Umbilical cord (tissue), 2 donors: ENCODE measurements around the gene ACVRL1. TPM values are rescaled to one million over a fixed set of nuclear protein-coding genes. Genes with fewer than 3 reads are reported as not detected.

Experiments
- DNase-seq: peaks from one replicate; pipeline ENCODE4 v3.0.0-alpha.2; 2015; ENCODE audit warnings: low spot score
- total RNA-seq: library from RNA; depleted of rRNA; stranded (reverse); fragments of >200 nt; gene quantifications from one replicate; pipeline ENCODE4 v1.2.3, GENCODE V29; 2014; ENCODE audit warnings: low replicate concordance; ENCODE audit not compliant: insufficient read depth

The ACVRL1 gene
- total RNA-seq, 1 donor from 2014 or later = 37.6 TPM

DNA sequence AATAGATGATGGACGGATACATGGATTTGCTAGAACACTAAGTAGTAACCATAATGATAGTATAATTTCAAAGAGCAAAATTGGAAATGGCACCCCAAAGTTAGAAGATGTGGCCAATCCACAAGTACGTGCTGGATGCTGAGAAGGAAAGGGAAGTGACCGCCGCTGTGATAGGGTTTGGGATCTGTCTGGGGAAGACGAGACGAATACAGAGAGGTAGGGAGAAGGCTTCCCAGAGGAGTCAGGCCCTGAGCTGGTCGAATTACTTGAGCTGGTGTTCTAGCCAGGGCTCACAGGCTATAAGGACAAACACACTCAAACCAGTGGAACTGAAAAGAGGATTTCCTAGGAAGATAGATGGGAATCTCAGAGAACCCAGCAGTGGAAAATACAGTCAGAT, 34.8 kb downstream of the ACVRL1 start:
- DNase-seq = no peak

DNA sequence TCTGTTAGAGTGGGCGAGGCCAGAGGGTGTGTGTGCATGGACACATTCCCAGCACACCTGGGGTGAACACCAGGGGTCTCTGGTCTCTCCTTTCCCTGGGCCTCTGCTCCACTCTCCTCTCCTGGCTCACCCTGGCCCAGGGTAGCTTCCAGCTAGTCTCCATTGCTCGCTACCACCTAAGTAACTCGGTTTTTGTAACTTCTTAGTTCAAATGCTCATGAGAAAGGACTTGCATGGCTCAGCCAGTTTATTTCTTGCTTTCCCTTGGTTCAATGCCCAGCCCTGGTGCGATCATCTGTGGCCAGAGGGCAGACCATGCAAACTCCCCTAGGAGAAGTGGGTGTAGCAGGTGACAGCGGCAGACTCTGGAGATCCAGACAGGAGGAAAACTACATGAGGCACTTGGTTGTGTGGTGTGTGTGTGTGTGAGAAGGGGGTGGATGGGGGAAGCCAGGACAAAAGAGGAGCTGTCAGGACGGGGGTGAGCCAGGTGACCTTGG, 35.2 kb downstream of the ACVRL1 start:
- no peak for DNase-seq

- no peak for DNase-seq
Observed at GRCh38 chr12:51943346-51943745, 36.0 kb downstream of the ACVRL1 start.

DNA sequence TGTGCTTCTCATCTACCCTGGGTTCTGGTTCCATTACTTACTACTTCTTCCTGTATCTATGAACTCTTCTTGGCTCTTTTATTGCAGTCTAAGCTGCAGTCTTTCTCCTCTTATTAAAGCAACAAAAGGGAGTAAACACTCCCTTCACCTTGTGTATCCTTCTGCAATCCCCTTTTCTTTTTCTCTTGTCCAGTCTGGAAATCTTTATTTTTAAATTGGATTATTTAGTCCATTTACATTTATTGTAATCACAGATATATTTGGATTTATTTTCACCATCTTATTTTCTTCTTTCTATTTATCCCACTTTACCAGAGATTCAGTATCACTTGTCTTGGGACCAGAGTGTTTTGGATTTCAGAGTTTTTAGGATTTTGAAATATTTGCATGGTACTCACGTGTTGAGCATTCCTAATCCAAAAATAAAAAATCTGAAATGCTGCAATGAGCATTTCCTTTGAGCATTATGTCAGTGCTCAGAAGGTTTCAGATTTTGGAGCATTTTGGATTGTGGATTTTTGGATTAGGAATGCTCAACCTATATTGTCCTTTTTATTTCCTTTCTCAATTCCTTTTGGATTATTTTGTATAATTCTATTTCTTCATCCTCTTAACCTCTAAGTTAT, 37.4 kb downstream of the ACVRL1 start:
- DNase-seq = no peak

- DNase-seq = no peak
Observed at GRCh38 chr12:51947246-51947996, 40.1 kb downstream of the ACVRL1 start.

DNA sequence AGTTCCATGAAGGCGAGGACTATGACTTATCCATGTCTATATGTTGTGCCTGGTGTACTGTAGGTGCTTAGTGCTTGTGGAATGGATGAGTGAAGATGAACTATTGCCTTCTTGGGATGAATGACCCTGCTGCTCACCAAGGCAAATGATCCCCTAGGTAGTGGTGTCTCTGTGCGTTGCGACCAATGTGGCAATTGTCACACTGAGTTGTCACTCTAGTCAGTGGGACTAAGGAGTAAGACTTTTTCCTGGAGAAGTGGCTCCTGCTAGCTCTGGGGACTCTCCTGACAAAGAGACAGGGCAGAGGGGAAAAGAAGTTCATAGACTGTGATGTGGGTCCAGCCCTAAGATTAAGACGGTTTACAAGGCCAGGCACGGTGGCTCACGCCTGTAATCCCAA, 40.8 kb downstream of the ACVRL1 start:
- no peak for DNase-seq

GRCh38 chr12:51949342-51950030, 42.2 kb downstream of the ACVRL1 start:
- no peak for DNase-seq

- DNase-seq = no peak
Observed at GRCh38 chr12:51950682-51951198, 43.4 kb downstream of the ACVRL1 start.

GRCh38 chr12:51951199-51951842, 44.0 kb downstream of the ACVRL1 start, which contains the start of gene ACVR1B:
Gene ACVR1B, plus strand, starts transcription at chr12:51951699. Its CDS starts 45 bp downstream, at chr12:51951744.
- DNase-seq = peak; percentile 92

DNA sequence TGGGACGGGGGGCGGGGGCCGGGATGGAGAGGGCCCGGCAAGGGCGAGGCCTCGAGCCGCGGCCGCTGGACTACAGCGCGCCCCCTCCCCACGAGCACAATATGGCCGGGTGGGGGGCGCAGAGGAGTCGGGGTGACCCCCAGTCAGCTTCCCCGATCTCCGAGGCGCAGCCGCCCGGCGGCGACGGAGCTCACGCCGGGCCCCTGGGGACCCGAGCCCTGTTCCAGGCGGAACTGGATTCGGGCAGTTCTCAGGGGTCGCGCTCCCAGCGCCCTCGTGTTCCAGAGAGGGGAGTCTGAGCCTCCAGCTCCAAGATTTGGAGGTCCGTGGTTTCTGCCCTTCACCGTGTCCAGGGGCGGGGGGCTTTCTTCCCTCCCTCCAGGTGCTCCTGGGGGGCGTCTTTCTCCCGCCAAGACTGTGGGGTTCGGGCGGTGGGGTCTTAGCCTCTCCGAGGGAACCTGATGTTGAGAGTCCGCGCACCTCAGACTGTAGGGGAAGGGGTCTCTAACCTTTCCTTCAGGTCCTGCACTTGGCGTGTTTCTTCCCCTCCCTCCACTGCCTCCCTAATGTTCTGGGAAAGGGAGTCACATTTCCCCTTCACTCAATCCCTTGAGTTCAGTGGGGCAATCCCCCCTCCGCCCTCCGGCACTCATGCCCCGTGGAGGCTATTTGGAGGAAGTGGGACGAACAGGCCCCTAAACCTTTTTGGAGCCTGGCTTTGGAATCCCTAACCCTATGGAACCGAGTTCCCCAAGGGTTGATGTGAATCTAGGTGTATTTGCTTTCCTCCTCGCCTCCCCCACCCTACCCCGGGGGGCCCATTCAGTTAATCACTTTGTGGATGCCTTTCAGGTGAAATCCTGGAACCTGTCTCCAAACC, 44.8 kb downstream of the ACVRL1 start:
- peak; percentile 14 for DNase-seq

DNA sequence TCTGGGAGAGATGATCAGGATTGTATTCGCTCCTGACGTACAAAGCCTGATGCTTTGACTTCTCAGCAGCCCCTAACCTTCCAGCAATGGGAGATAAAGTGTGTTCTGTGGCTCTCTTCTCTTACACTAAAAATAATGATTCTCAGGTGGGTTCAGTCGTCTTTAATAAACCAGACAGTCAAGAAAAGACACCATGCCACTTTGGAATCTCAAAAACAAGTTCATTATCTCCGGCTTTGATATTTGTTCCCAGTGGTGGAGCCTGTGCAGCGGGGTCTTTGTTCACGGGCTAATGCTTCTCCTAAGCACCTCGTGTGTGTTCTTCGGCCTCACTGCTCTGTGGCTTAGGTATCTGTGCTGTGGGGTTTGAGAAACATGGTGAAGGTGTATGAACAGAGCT, 45.8 kb downstream of the ACVRL1 start:
- DNase-seq = no peak

GRCh38 chr12:51953864-51954263, 46.6 kb downstream of the ACVRL1 start:
- peak; percentile 26 for DNase-seq

GRCh38 chr12:51954561-51955361, 47.5 kb downstream of the ACVRL1 start:
- no peak for DNase-seq

- DNase-seq = no peak
Observed at GRCh38 chr12:51955702-51956101, 48.4 kb downstream of the ACVRL1 start.

- no peak for DNase-seq
Observed at GRCh38 chr12:51958542-51958941, 51.2 kb downstream of the ACVRL1 start.

GRCh38 chr12:51959211-51959610, 51.9 kb downstream of the ACVRL1 start:
- DNase-seq = no peak

GRCh38 chr12:51959921-51960320, 52.6 kb downstream of the ACVRL1 start:
- no peak for DNase-seq

DNA sequence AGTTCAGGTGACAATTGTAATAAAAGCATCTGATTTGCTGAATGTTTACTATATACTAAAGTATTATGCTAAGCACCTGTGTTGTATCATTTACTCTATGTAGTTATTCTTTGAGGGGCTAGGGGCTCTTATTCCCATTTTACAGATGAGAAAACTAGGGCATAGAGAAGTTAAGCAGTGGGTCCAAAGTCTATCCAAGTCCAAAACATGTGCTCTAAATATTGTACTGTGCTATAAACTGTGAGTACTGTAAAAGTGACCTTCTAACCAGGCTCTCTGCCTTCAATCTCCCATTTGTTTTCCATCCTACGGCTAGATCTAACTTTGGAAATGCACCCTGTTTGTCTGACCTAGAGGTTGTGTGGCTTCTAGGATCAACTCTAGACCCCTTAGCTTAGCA, 53.2 kb downstream of the ACVRL1 start:
- no peak for DNase-seq

GRCh38 chr12:51960890-51961289, 53.6 kb downstream of the ACVRL1 start:
- no peak for DNase-seq

- DNase-seq = peak; percentile 57
Observed at GRCh38 chr12:51961834-51962233, 54.5 kb downstream of the ACVRL1 start.
